ENCODE data around the gene DNAJA1. TPM values are rescaled to one million over a fixed set of nuclear protein-coding genes. Genes with fewer than 3 reads are reported as not detected.

The DNAJA1 gene
- total RNA-seq: 100 to 1,000 TPM in 1 of 4 donors, 10 to 100 TPM in 3; 52.6 to 119 (median 58.9) TPM

- TF ChIP-seq, protein P1, sequence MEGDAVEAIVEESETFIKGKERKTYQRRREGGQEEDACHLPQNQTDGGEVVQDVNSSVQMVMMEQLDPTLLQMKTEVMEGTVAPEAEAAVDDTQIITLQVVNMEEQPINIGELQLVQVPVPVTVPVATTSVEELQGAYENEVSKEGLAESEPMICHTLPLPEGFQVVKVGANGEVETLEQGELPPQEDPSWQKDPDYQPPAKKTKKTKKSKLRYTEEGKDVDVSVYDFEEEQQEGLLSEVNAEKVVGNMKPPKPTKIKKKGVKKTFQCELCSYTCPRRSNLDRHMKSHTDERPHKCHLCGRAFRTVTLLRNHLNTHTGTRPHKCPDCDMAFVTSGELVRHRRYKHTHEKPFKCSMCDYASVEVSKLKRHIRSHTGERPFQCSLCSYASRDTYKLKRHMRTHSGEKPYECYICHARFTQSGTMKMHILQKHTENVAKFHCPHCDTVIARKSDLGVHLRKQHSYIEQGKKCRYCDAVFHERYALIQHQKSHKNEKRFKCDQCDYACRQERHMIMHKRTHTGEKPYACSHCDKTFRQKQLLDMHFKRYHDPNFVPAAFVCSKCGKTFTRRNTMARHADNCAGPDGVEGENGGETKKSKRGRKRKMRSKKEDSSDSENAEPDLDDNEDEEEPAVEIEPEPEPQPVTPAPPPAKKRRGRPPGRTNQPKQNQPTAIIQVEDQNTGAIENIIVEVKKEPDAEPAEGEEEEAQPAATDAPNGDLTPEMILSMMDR (IDR thresholded peaks at IDR 0.05; ENCODE audit: low read depth): no peak
Observed at GRCh38 chr9:33024966-33025571, at the start of gene DNAJA1. TSS of gene DNAJA1 (plus strand) at chr9:33025273. CDS start at chr9:33026485, 1,212 bp downstream.

GRCh38 chr9:32978051-32978450 lies 47.0 kb upstream of the DNAJA1 start:
- TF ChIP-seq, protein P1 (IDR thresholded peaks at IDR 0.05; ENCODE audit: low read depth): no peak

- TF ChIP-seq, protein P1 (IDR thresholded peaks at IDR 0.05; ENCODE audit: low read depth): no peak
Observed at GRCh38 chr9:32986971-32987370, 38.1 kb upstream of the DNAJA1 start.

DNA sequence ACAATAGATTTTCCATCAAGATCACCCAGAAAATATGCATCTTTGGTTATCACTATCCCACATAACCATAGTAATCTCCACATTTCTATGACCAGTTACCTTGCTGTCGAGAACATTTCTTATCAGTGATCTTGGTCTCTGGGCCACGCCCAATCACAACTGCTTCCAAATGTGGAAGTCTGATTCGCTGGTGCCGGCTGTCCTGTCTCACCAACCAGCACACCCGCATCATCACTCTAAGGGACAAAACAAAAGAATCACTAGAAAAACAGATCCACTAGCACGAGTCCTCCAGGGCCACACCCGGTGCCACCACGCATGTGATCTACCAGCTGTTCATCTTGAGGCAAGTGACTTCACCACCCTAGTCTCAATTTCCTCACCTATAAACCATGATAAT lies 35.4 kb upstream of the DNAJA1 start:
- TF ChIP-seq, protein P1 (IDR thresholded peaks at IDR 0.05; ENCODE audit: low read depth): no peak

GRCh38 chr9:32991897-32992594 lies 33.0 kb upstream of the DNAJA1 start:
- TF ChIP-seq, protein P1 (IDR thresholded peaks at IDR 0.05; ENCODE audit: low read depth): no peak

DNA sequence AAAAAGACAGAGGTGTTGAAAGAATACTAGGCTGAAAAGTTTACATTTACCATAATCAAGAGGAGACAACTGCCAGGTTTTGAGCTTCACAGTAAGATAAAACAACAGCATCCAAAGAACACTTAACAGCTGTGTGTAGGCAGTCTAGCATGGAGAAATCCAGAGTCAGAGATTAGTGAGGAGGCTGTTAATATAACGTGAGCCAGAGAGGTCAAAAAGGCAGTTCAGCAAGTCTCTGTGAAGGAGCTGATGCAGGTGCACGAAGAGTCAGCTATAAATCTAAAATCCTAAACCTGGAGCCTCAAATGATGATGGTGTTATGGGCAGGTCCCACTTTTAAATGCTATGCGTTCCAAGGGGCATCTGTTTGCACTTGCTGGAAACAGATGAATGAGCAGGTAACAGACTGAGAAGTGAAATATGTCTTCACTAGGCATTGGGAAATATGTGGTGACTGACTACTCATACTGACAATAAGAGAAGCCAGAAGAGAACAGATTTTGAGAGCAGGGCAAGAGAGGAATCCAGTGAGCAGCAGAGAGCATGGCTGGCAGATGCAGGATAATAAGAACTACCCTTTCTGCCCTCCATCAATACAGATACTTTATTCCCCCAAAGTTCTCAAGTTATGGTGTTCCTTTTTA lies 32.4 kb upstream of the DNAJA1 start:
- TF ChIP-seq, protein P1 (IDR thresholded peaks at IDR 0.05; ENCODE audit: low read depth): no peak

- TF ChIP-seq, protein P1 (IDR thresholded peaks at IDR 0.05; ENCODE audit: low read depth): no peak
Observed at GRCh38 chr9:33007755-33008154, 17.3 kb upstream of the DNAJA1 start.
